ENCODE data around the gene COL5A2. TPM values are rescaled to one million over a fixed set of nuclear protein-coding genes. Genes with fewer than 3 reads are reported as not detected.

The COL5A2 gene
- total RNA-seq, 1 donor from 2014 or later, result 26.3 TPM

DNA sequence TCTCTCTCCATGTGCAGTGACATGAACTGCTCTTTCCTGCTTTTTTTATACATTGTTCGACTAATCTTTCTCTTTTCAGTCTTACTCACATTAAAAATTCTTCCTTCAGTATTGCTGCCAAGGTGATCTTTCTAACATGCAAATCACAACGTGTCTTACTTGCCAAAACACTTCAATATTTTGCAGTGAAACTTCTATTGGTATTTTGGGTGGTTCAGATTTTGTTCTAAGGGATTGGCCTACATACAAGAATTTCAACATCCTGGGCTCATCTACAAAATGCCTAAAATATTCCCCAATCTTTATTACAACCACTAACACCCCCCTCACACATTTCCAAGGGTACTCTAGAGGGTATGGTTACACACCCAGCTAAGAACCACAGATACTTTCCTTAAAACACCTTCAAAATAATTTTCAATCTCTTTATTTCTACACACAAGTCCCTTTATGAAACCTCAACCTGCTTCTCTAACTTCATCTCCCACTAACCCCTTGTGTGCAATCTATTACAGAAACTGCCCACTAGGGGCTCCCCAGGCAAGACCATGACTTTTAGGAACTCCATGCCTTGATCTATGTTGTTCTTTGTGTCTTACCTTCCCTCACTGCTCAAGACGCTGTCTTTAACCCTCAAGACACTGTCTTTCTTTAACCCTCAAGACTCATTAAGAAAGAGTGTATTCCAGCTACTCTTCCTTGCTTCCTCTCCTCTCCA lies 154.5 kb downstream of the COL5A2 start:
- no peaks in the 10 kb centered on the region for H3K27me3 ChIP-seq (ENCODE audit: low read depth)
- no peak for DNase-seq
- no peak overlapping the region for H3K4me3 ChIP-seq
- no peaks in the 10 kb centered on the region for H3K9me3 ChIP-seq
- H3K36me3 ChIP-seq, result no peaks in the 10 kb centered on the region
- intact Hi-C loops (cut with DNase I), result no loop called here
- no peak for ATAC-seq
- H3K27ac ChIP-seq, result no peak overlapping the region
- no peaks in the 10 kb centered on the region for H3K4me1 ChIP-seq
- TF ChIP-seq CTCF (IDR thresholded peaks at IDR 0.05), result no peak

DNA sequence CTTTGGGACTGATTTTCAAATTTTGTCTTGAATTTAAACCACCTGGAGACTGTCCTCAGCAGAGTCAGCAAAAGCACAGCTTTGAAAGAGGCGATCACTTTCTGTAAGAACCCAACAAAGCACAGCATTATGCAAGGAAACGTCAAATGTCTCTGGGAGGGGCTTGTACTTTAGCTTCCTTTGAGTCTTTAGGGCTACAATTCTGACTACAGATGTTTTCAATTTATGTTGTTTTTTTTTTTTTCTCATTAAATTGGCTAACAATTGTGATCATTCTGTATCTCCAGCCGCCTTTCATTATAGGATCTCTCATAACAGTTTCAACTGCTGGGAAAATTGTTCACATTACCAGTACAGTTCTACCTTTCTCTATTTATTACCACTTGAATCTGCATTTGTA lies 157.1 kb downstream of the COL5A2 start:
- Histone ChIP-seq H3K9me3 (no peaks in the 10 kb centered on the region), H3K27me3 (ENCODE audit: low read depth) (no peaks in the 10 kb centered on the region), H3K4me3 (no peak overlapping the region), H3K27ac (no peak overlapping the region), H3K4me1 (no peaks in the 10 kb centered on the region), H3K36me3 (no peaks in the 10 kb centered on the region)
- DNase-seq, result no peak
- TF ChIP-seq CTCF (IDR thresholded peaks at IDR 0.05), result no peak
- ATAC-seq, result peak; percentile 17 to 35
- intact Hi-C loops (cut with DNase I), result no loop called here

DNA sequence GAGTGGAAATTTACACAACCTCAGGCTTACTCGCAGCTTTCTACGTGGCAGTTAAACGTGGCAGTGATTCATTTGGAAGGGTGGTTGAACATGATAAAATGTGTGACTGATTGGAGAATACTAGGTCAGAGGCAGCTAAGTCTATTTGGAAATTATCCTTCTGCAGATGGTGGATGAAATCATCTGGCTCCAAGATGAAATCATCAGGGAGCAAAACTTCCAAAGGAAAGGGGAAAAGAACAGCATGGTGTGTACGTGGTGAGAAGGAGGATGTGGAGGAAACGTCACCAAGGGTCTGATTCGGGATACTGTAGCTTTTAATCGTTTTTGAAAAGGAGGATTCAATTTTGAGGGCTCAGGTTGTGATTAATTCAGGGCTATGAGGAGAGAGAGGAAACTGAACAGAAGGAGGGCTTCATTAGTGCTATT lies 157.5 kb downstream of the COL5A2 start:
- Histone ChIP-seq H3K4me3 (no peak overlapping the region), H3K36me3 (no peaks in the 10 kb centered on the region), H3K27me3 (ENCODE audit: low read depth) (no peaks in the 10 kb centered on the region), H3K4me1 (no peaks in the 10 kb centered on the region), H3K27ac (no peak overlapping the region), H3K9me3 (no peaks in the 10 kb centered on the region)
- ATAC-seq, result peak; percentile 37 to 38
- no peak for DNase-seq
- no peak for TF ChIP-seq CTCF (IDR thresholded peaks at IDR 0.05)
- intact Hi-C loops (cut with DNase I), result no loop called here

GRCh38 chr2:189020179-189020578 lies 159.4 kb downstream of the COL5A2 start:
- H3K27me3 ChIP-seq (ENCODE audit: low read depth), result no peaks in the 10 kb centered on the region
- no peak overlapping the region for H3K27ac ChIP-seq
- no peaks in the 10 kb centered on the region for H3K4me1 ChIP-seq
- ATAC-seq (no peak), DNase-seq (no peak)
- intact Hi-C loops (cut with DNase I), result no loop called here
- H3K36me3 ChIP-seq, result no peaks in the 10 kb centered on the region
- no peaks in the 10 kb centered on the region for H3K9me3 ChIP-seq
- H3K4me3 ChIP-seq, result no peak overlapping the region
- TF ChIP-seq CTCF (IDR thresholded peaks at IDR 0.05), result no peak

DNA sequence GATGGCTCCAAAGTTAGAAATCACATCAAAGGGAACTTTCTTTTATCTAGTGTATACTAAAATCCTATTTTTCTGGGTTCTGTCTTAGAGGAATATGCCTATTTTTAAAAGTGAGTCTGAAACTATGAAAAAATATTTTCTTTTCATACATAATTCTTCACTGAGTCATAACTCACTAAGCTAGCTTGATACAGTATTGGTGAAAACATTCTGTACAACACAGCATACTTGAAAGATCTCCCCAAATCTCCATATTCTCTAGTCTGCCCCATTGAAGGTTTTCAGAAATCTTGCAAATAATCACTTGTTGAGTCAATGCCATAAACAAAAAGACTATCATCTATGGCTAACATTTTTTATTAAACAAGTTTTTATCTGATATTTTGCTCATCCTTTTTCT lies 160.9 kb downstream of the COL5A2 start:
- intact Hi-C loops (cut with DNase I), result no loop called here
- no peak for ATAC-seq
- no peak for TF ChIP-seq CTCF (IDR thresholded peaks at IDR 0.05)

More for the DNA sequence above, 160.9 kb downstream of the COL5A2 start:
- Histone ChIP-seq H3K27ac (no peak overlapping the region), H3K36me3 (no peaks in the 10 kb centered on the region), H3K4me1 (no peaks in the 10 kb centered on the region), H3K9me3 (no peaks in the 10 kb centered on the region), H3K27me3 (ENCODE audit: low read depth) (no peaks in the 10 kb centered on the region), H3K4me3 (no peak overlapping the region)
- DNase-seq, result no peak

Data from lower lobe of right lung (tissue), 2 donors.